ENCODE data around the gene APMAP.

DNA sequence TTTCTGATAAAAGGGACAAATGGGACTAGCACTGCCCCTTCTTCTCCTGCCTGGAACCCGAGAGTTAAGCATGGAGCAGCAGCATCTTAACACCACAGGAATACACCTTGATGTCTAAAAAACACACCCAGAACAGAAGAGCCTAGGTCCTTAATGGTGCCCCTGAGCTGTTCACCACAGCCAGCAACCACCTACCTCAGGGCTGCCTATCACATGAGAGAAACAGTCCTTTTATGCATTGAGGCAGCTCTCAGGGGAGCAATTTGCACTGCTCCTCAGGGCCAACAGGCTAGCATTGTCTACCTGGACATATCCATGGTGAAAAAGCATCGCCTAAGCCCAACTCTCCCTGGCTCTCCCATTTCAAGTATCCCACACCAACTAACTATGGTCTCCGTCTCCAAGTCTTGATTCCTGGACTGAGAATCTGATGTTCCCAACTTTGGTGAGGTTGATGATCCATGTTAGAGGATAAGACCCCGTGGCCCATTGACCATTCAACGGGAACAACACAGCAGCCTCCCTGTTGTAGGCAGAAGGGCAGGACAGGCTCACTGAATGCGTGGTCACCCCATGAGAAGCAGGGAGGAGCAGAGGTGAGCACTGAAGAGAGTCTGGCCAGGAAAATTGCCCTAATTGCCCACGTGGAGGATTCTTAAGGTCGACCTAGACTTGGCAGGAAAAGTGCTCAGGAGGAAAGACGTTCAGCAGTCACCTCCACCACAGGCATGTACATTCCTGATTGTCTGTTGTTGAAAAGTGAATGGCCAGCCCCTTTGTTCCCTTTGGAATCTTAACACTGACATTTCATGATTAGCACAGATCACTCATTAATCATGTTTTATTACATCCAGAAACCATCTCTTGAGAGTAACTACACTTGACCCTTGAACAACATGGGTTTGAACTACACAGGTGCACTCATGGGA lies 4.2 kb upstream of the APMAP start:
- TF ChIP-seq GATA2 (IDR thresholded peaks at IDR 0.05; ENCODE audit: low read depth, low read length) (no peak), GATA3 (IDR thresholded peaks at IDR 0.05; ENCODE audit: low read depth, low read length) (no peak)

Data from SH-SY5Y (cell line).